Erythroblast (primary cell): ENCODE results near the gene CDC25A.

ENCODE experiments used
- GATA1 ChIP-seq: IDR thresholded peaks from 2 replicates; pipeline ENCODE4 v1.6.1; 2011; ENCODE audit warnings: low read depth, mild to moderate bottlenecking, control low read depth, low read length, moderate library complexity
- POLR2A ChIP-seq: IDR thresholded peaks from 2 replicates; pipeline ENCODE4 v1.6.1; 2011; ENCODE audit warnings: mild to moderate bottlenecking, low read length

GRCh38 chr3:48187301-48187578, 977 bp downstream of the CDC25A start:
- TF ChIP-seq POLR2A (no peak), GATA1 (no peak)
